Smooth muscle cell of the brain vasculature (primary cell): ENCODE results near the gene FGFBP2.

Experiments
- DNase-seq: peaks from one replicate; pipeline ENCODE4 v3.0.0-alpha.2; 2012; ENCODE audit warnings: low read depth, low spot score

The FGFBP2 gene

GRCh38 chr4:15968551-15969300 lies 5.8 kb upstream of the FGFBP2 start:
- DNase-seq = no peak

GRCh38 chr4:15965325-15965724 lies 2.4 kb upstream of the FGFBP2 start:
- no peak for DNase-seq

GRCh38 chr4:15964159-15964558 lies 1.2 kb upstream of the FGFBP2 start:
- DNase-seq = no peak

- no peak for DNase-seq
Measured at GRCh38 chr4:15963576-15963975, 601 bp upstream of the FGFBP2 start.

- DNase-seq = no peak
Measured at GRCh38 chr4:15961781-15962510, 1.0 kb downstream of the FGFBP2 start.

GRCh38 chr4:15958562-15958961 lies 4.4 kb downstream of the FGFBP2 start:
- DNase-seq = no peak

GRCh38 chr4:15956179-15956850 lies 6.7 kb downstream of the FGFBP2 start:
- DNase-seq = peak; percentile 36

GRCh38 chr4:15955670-15956069 lies 7.3 kb downstream of the FGFBP2 start:
- no peak for DNase-seq

GRCh38 chr4:15953625-15954024 lies 9.3 kb downstream of the FGFBP2 start:
- DNase-seq = no peak

- DNase-seq = no peak
Measured at GRCh38 chr4:15951781-15952180, 11.2 kb downstream of the FGFBP2 start.

GRCh38 chr4:15948826-15949225 lies 14.1 kb downstream of the FGFBP2 start:
- DNase-seq = no peak

- no peak for DNase-seq
Measured at GRCh38 chr4:15947684-15948083, 15.3 kb downstream of the FGFBP2 start.

GRCh38 chr4:15945516-15945915 lies 17.5 kb downstream of the FGFBP2 start:
- DNase-seq = no peak

GRCh38 chr4:15944895-15945294 lies 18.1 kb downstream of the FGFBP2 start:
- no peak for DNase-seq

GRCh38 chr4:15942283-15942682 lies 20.7 kb downstream of the FGFBP2 start:
- no peak for DNase-seq

GRCh38 chr4:15938640-15939039 lies 24.3 kb downstream of the FGFBP2 start, which contains the start of gene FGFBP1:
Gene FGFBP1 (minus strand): TSS chr4:15938740. CDS start chr4:15936632, 2,108 bp downstream.
- DNase-seq = no peak

- DNase-seq = no peak
Measured at GRCh38 chr4:15938182-15938581, 24.8 kb downstream of the FGFBP2 start.

- DNase-seq = no peak
Measured at GRCh38 chr4:15936495-15936894, 26.5 kb downstream of the FGFBP2 start.

- DNase-seq = no peak
Measured at GRCh38 chr4:15935504-15936402, 27.2 kb downstream of the FGFBP2 start.

- no peak for DNase-seq
Measured at GRCh38 chr4:15934259-15934658, 28.7 kb downstream of the FGFBP2 start.

GRCh38 chr4:15931451-15932210 lies 31.3 kb downstream of the FGFBP2 start:
- DNase-seq = no peak
